Immature natural killer cell (primary cell): ENCODE results near the gene CHAD. TPM values are rescaled to one million over a fixed set of nuclear protein-coding genes. Genes with fewer than 3 reads are reported as not detected.

Source experiments
- DNase-seq, 3 donors: peaks; one replicate each; pipeline ENCODE4 v3.0.0; 2022; ENCODE audit warnings: mixed read lengths in 1 of 3
- H3K27ac Mint-ChIP-seq, 6 donors: one replicate each; pipeline ENCODE4 v1.8.0; 2020; ENCODE audit warnings: mixed read lengths in 6 of 6, mild to moderate bottlenecking in 5 of 6, inconsistent platforms in 4 of 6, moderate library complexity in 3 of 6
- H3K27me3 Mint-ChIP-seq, 3 donors: one replicate each; pipeline ENCODE4 v1.8.0; 2020 to 2021; ENCODE audit warnings: low read depth in 3 of 3, mild to moderate bottlenecking in 3 of 3, mixed read lengths in 3 of 3, moderate library complexity in 3 of 3, inconsistent platforms in 1 of 3
- H3K36me3 Mint-ChIP-seq, 3 donors: one replicate each; pipeline ENCODE4 v1.8.0; 2020; ENCODE audit warnings: mixed read lengths in 3 of 3, inconsistent platforms in 2 of 3, mild to moderate bottlenecking in 2 of 3
- H3K4me1 Mint-ChIP-seq, 2 donors: one replicate each; pipeline ENCODE4 v1.8.0; 2020; ENCODE audit warnings: inconsistent platforms in 2 of 2, mild to moderate bottlenecking in 2 of 2, mixed read lengths in 2 of 2, moderate library complexity in 1 of 2
- H3K4me3 Mint-ChIP-seq, 5 donors: one replicate each; pipeline ENCODE4 v1.8.0; 2020; ENCODE audit warnings: mild to moderate bottlenecking in 5 of 5, mixed read lengths in 5 of 5, inconsistent platforms in 3 of 5, moderate library complexity in 3 of 5
- H3K9me3 Mint-ChIP-seq, 6 donors: one replicate each; pipeline ENCODE4 v1.8.0; 2020; ENCODE audit warnings: mild to moderate bottlenecking in 6 of 6, mixed read lengths in 6 of 6, inconsistent platforms in 4 of 6, moderate library complexity in 3 of 6
- polyA plus RNA-seq, 3 donors: library from polyadenylated mRNA; unstranded; fragments of 300-500 nt; fragmentation: Illumina TruSeq; gene quantifications; one replicate each; pipeline ENCODE4 v1.2.3, GENCODE V29; 2021

The CHAD gene
- polyA plus RNA-seq, 3 donors from 2014 or later, result not detected

- no peak overlapping the region for H3K4me3 Mint-ChIP-seq
- H3K27ac Mint-ChIP-seq, result no peak overlapping the region
- no peaks in the 10 kb centered on the region for H3K36me3 Mint-ChIP-seq
- no peak for DNase-seq
- peaks cover 0 to 2% (median 0%) of the 10 kb centered on the region in 3 donors for H3K27me3 Mint-ChIP-seq
- H3K9me3 Mint-ChIP-seq, result no peaks in the 10 kb centered on the region
- peaks cover 0 to under 1% of the 10 kb centered on the region in 2 donors for H3K4me1 Mint-ChIP-seq
Measured at GRCh38 chr17:50502301-50502990, 33.8 kb upstream of the CHAD start.

- Mint-ChIP-seq H3K9me3 (no peaks in the 10 kb centered on the region), H3K4me3 (no peak overlapping the region), H3K4me1 (no peaks in the 10 kb centered on the region), H3K36me3 (no peaks in the 10 kb centered on the region), H3K27me3 (peaks cover 0 to 2% (median under 1%) of the 10 kb centered on the region in 3 donors), H3K27ac (no peak overlapping the region)
- no peak for DNase-seq
Measured at GRCh38 chr17:50501054-50501453, 32.4 kb upstream of the CHAD start.

- Mint-ChIP-seq H3K4me3 (no peak overlapping the region), H3K27me3 (peaks cover 0 to 4% (median 2%) of the 10 kb centered on the region in 3 donors), H3K9me3 (no peaks in the 10 kb centered on the region), H3K4me1 (no peaks in the 10 kb centered on the region), H3K27ac (no peak overlapping the region), H3K36me3 (no peaks in the 10 kb centered on the region)
- no peak for DNase-seq
Measured at GRCh38 chr17:50499721-50500120, 31.0 kb upstream of the CHAD start.

GRCh38 chr17:50499270-50499669 lies 30.6 kb upstream of the CHAD start:
- H3K36me3 Mint-ChIP-seq, result no peaks in the 10 kb centered on the region
- H3K27me3 Mint-ChIP-seq, result peaks cover 0 to 4% (median 2%) of the 10 kb centered on the region in 3 donors
- no peaks in the 10 kb centered on the region for H3K9me3 Mint-ChIP-seq
- no peak overlapping the region for H3K27ac Mint-ChIP-seq
- H3K4me1 Mint-ChIP-seq, result no peaks in the 10 kb centered on the region
- no peak for DNase-seq
- H3K4me3 Mint-ChIP-seq, result no peak overlapping the region

GRCh38 chr17:50498021-50498874 lies 29.6 kb upstream of the CHAD start:
- Mint-ChIP-seq H3K36me3 (no peaks in the 10 kb centered on the region), H3K4me3 (no peak overlapping the region), H3K4me1 (no peaks in the 10 kb centered on the region), H3K9me3 (no peaks in the 10 kb centered on the region), H3K27me3 (peaks cover 0 to 4% (median 2%) of the 10 kb centered on the region in 3 donors), H3K27ac (no peak overlapping the region)
- no peak for DNase-seq

- DNase-seq, result no peak
- peaks cover 0 to 4% (median 2%) of the 10 kb centered on the region in 3 donors for H3K27me3 Mint-ChIP-seq
Measured at GRCh38 chr17:50495918-50496317, 27.2 kb upstream of the CHAD start.

GRCh38 chr17:50495217-50495823 lies 26.6 kb upstream of the CHAD start:
- Mint-ChIP-seq H3K4me3 (no peak overlapping the region), H3K36me3 (no peaks in the 10 kb centered on the region)
- DNase-seq, result no peak

More at GRCh38 chr17:50495918-50496317, 27.2 kb upstream of the CHAD start:
- H3K4me3 Mint-ChIP-seq, result no peak overlapping the region
- H3K27ac Mint-ChIP-seq, result no peak overlapping the region
- no peaks in the 10 kb centered on the region for H3K4me1 Mint-ChIP-seq
- no peaks in the 10 kb centered on the region for H3K36me3 Mint-ChIP-seq
- no peaks in the 10 kb centered on the region for H3K9me3 Mint-ChIP-seq

GRCh38 chr17:50493744-50494143 lies 25.1 kb upstream of the CHAD start:
- Mint-ChIP-seq H3K27me3 (peaks cover 0 to 4% (median 2%) of the 10 kb centered on the region in 3 donors), H3K4me3 (no peak overlapping the region), H3K36me3 (no peaks in the 10 kb centered on the region), H3K27ac (no peak overlapping the region), H3K4me1 (no peaks in the 10 kb centered on the region), H3K9me3 (no peaks in the 10 kb centered on the region)
- no peak for DNase-seq

More at GRCh38 chr17:50495217-50495823, 26.6 kb upstream of the CHAD start:
- H3K4me1 Mint-ChIP-seq, result no peaks in the 10 kb centered on the region
- H3K27me3 Mint-ChIP-seq, result peaks cover 0 to 4% (median 2%) of the 10 kb centered on the region in 3 donors
- H3K9me3 Mint-ChIP-seq, result no peaks in the 10 kb centered on the region
- no peak overlapping the region for H3K27ac Mint-ChIP-seq

- no peak for DNase-seq
- Mint-ChIP-seq H3K27me3 (peaks cover 0 to 4% (median 0%) of the 10 kb centered on the region in 3 donors), H3K4me1 (no peaks in the 10 kb centered on the region), H3K27ac (no peak overlapping the region), H3K4me3 (no peak overlapping the region), H3K36me3 (no peaks in the 10 kb centered on the region), H3K9me3 (no peaks in the 10 kb centered on the region)
Measured at GRCh38 chr17:50492214-50492613, 23.5 kb upstream of the CHAD start.

GRCh38 chr17:50491505-50491904 lies 22.8 kb upstream of the CHAD start:
- Mint-ChIP-seq H3K27ac (no peak overlapping the region), H3K36me3 (no peaks in the 10 kb centered on the region), H3K9me3 (no peaks in the 10 kb centered on the region), H3K4me1 (no peaks in the 10 kb centered on the region), H3K4me3 (no peak overlapping the region), H3K27me3 (peaks cover 0 to 4% (median 0%) of the 10 kb centered on the region in 3 donors)
- no peak for DNase-seq

GRCh38 chr17:50488880-50489279 lies 20.2 kb upstream of the CHAD start:
- no peaks in the 10 kb centered on the region for H3K4me1 Mint-ChIP-seq
- no peaks in the 10 kb centered on the region for H3K27me3 Mint-ChIP-seq
- peak overlapping the region in 1 of 6 donors; percentile 14 for H3K27ac Mint-ChIP-seq
- no peaks in the 10 kb centered on the region for H3K9me3 Mint-ChIP-seq
- no peak for DNase-seq
- H3K4me3 Mint-ChIP-seq, result no peak overlapping the region
- H3K36me3 Mint-ChIP-seq, result peaks cover 0 to 11% (median 2%) of the 10 kb centered on the region in 3 donors

- Mint-ChIP-seq H3K4me3 (no peak overlapping the region), H3K27ac (peak overlapping the region in 1 of 6 donors; percentile 23), H3K9me3 (no peaks in the 10 kb centered on the region), H3K36me3 (peaks cover 4 to 19% (median 8%) of the 10 kb centered on the region in 3 donors), H3K4me1 (peaks cover 4% of the 10 kb centered on the region in 2 donors), H3K27me3 (peaks cover 0 to 2% (median 0%) of the 10 kb centered on the region in 3 donors)
- DNase-seq, result no peak
Measured at GRCh38 chr17:50487213-50488096, 18.8 kb upstream of the CHAD start.
